CD4-positive, alpha-beta T cell treated with Interleukin-6 at 100 ng/mL for 8 hours (primary cell): ENCODE results near the gene HRG.
"Not testable (repeated sequence)": the region's sequence is repeated elsewhere in the genome, so short reads cannot be mapped to it uniquely, and the experiment has no call there.

Experiments
- DNase-seq: peaks from one replicate; pipeline ENCODE4 v3.0.0-alpha.2; 2020; ENCODE audit warnings: mixed read lengths, low spot score

HRG gene

DNA sequence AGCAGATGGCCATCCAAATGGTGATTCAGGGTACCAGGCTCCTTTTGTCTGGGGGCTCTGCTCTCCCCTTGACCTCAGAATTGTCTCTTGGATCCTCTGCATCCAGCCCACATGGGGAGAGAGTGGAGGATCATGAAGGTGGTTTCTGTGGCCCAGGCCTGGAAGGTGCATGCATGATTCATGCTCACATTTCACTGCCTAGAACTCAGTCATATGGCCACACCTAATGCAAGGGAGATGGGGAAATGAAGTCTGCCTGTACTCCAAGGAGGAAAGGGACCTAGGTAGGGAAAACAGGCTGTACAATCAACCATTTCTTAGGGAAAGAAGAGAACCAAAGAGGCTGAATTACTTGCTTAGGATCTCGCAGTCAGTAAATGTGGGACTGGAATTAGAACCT, 15.1 kb downstream of the HRG start:
- no peak for DNase-seq

DNA sequence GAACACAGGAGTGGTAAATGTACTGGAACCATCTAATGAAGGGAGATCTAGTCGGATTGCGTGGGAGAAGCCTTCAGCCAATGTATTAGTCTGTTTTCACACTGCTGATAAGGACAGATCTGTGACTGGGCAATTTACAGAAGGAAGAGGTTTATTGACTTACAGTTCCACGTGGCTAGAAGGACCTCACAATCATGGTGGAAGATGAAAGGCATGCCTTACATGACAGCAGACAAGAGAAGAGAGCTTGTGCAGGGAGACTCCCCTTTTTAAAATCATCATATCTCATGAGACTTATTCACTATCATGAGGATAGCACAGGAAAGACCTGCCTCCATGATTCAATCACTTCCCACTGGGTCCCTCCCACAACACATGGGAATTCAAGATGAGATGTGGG, 17.0 kb downstream of the HRG start:
- DNase-seq, result no peak

DNA sequence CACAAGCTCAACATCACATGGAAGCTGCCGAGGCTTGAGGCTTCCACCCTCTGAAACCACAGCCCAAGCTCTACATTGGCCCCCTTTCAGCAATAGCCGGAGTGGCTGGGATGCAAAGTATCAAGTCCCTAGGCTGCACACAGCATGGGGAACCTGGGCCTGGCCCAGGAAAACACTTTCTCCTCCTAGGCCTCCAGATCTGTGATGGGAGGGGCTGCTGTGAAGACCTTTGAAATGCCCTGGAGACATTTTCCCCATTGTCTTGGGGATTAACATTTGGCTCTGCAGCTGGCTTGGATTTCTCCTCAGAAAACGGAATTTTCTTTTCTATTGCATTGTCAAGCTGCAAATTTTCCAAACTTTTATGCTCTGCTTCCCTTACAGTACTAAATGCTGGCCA, 18.2 kb downstream of the HRG start:
- no peak for DNase-seq

- DNase-seq, result not testable (repeated sequence)
These were observed 20.7 kb downstream of the HRG start for GRCh38 chr3:186686475-186686874.

GRCh38 chr3:186687120-186687651, 21.4 kb downstream of the HRG start:
- DNase-seq, result no peak

GRCh38 chr3:186690304-186690703, 24.5 kb downstream of the HRG start:
- DNase-seq, result not testable (repeated sequence)

DNA sequence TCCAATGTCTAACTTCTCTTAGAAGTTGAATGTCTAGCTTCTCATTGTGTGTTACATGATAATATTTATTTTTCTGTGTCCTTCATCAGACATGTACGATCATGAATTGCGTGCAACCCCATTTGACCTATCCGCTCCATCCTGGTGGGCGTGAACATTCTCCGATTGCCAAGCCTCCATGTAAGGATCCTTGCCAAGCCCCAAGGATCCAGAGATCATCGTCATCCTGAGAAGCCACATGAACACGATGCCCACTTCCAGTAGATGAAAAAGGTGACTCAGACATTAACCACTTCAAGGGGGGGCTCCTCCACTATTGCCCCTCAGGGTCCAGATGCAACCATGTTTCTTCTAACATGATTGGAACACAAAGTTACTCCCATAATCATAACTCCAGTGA, 25.9 kb downstream of the HRG start:
- DNase-seq, result no peak

- no peak for DNase-seq
These were observed 28.0 kb downstream of the HRG start for GRCh38 chr3:186693843-186694242.

DNA sequence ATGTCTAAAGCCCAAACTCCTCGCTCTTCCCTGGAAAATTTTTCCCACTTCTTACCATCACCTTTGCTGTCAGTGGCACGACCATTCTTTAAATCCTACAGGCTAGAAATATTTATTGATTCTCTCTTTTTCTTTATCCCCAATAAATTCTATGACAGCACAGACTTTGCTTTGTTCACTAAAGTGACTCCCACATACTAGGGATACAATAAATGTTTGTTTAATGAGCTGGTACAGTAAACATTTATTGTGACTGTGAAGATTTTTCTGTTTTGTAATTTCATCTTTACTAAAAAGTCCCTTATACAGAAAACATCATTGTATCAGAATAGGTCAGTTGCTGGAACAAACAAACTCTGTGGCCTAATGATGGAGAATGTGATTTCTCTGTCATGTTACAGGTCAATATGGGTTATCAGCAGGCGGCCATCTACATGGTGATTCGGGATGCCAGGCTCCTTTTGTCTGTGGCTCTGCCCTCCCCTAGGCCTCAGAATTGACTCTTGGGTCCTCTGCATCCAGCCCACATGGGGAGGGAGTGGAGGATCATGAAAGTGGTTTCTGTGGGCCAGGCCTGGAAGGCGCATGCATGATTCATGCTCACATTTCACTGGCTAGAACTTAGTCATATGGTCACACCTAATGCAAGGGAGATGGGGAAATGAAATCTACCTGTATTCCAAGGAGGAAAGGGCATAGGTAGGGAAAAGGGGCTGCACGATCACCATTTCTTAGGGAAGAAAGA, 28.6 kb downstream of the HRG start:
- DNase-seq, result no peak

GRCh38 chr3:186696522-186696921, 30.7 kb downstream of the HRG start:
- DNase-seq, result no peak

- no peak for DNase-seq
These were observed 31.7 kb downstream of the HRG start for GRCh38 chr3:186697510-186697909.

GRCh38 chr3:186700267-186700666, 34.5 kb downstream of the HRG start:
- DNase-seq, result no peak

DNA sequence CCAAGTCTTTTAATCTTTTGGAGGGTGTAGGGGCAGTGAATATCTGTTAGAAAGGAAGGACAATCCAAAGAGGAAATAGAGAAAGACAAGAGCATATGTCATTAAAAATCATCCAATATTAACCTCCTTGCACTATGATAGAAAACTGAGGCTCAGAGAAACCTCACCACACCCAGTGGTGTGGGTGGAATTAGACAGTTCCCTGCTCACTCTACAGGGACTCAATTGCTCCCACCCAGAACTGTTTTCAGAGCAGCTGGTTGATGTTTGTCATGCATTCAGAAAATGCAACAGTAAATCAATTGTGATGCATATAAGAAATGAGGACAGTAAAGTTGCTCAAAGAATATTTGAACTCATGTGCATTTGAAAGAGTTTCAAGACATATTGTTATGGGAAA, 36.6 kb downstream of the HRG start:
- DNase-seq, result not testable (repeated sequence)

- DNase-seq, result no peak
These were observed 40.3 kb downstream of the HRG start for GRCh38 chr3:186705882-186706780.

DNA sequence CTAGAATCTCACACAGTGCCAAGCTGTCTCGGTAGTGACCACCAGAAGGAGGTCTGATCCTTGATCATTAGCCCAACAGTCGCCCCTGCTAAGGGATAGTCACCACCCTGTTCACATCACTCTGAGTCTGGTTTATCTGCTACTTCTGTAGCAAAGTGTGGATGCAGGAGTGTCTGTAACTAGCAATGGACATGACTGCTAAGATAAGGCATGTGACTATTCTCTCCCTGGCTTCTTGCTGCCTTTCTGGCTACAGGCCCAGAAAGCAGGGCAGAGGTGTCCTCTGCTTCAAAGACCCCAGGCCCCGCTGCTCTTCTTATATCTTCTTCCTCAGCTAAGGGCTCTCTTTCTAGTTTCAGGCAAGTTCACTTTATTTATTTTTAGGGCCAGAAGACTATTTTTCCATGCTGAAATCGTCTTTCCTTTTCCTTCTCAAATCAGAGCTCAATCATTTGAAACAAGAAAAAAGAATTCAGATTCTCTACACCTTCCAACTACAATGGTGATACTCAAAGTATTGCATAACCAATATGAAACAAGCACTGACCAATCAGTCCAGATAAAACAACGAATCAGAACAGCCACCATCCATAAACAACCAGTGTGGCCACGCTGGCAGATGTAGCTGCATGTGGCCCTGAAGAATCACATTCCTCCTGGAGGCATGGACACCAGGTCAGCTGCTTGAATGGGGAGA, 43.3 kb downstream of the HRG start:
- no peak for DNase-seq

GRCh38 chr3:186710694-186711093, 44.9 kb downstream of the HRG start:
- DNase-seq, result not testable (repeated sequence)

GRCh38 chr3:186713499-186713898, 47.7 kb downstream of the HRG start:
- no peak for DNase-seq

DNA sequence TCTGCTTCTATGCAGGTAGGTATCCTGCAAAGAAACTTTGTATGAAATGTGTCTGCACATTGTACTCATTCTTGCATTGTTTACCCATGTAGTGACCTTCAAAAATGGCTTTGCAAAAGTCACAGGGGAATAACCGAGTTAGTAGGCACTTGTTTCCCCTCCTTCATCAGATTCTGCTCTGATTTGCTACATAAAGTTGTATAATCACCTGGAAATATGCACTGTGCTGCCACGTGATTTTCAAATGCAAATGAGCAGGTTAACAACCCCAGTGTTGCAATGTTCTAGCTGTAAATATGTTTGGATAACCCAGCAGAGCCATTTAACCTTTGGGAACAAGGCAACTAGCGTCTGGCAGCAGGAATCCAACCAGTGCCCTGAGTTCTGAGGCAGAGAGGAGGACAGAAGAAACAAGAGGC, 51.2 kb downstream of the HRG start, which contains the start of gene KNG1:
Gene KNG1 (plus strand): TSS at position 321 of the 419 bp plus-strand sequence. CDS start 184 bp downstream, outside the sequence.
- no peak for DNase-seq

- no peak for DNase-seq
These were observed 54.3 kb downstream of the HRG start for GRCh38 chr3:186719945-186720739.

DNA sequence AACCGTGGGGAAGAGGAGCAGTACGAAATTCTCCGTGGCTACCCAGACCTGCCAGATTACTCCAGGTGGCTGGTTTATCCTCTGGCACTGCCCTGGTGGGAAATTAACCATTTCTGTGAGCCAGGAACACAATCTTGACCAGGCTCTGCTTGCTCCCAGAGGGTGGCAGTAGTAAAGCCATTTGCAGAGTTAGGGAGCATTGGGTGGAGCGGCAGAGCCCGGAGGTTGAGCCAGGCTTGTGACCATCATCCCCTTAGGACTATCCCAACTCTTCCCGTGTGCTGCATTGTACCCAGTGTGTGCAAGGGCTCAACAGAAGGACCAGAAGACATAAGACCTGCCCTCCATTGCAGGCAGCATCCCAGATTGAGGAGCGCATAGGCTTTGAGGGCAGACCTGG, 56.6 kb downstream of the HRG start:
- no peak for DNase-seq

GRCh38 chr3:186724911-186725310, 59.1 kb downstream of the HRG start:
- DNase-seq, result no peak
